CD8-positive, alpha-beta memory T cell (primary cell): Measurements from ENCODE around the gene TRPC6. TPM values are rescaled to one million over a fixed set of nuclear protein-coding genes. Genes with fewer than 3 reads are reported as not detected.
"Not testable (repeated sequence)": the region's sequence is repeated elsewhere in the genome, so short reads cannot be mapped to it uniquely, and the experiment has no call there.

ENCODE experiments used
- CTCF ChIA-PET: fragments of 350-600 bp; sonication (Branson Sonifier 250); formaldehyde crosslinking; loops from one replicate; lab custom pipeline; 2021; ENCODE audit warnings: antibody characterized with exemption; lab: Charles Lee
- POLR2A ChIA-PET: fragments of 350-600 bp; sonication (Branson Sonifier 250); formaldehyde crosslinking; loops from one replicate; lab custom pipeline; 2021; ENCODE audit warnings: antibody characterized with exemption; lab: Charles Lee
- DNase-seq, 5 donors: peaks; one replicate each; pipeline versions ENCODE4 v3.0.0 to v3.0.0-alpha.2; 2020 to 2022; ENCODE audit warnings: mixed read lengths in 1 of 5
- H3K27ac ChIP-seq: one replicate; pipeline ENCODE4 v1.7.0; 2013; ENCODE audit warnings: low read depth, mild to moderate bottlenecking, low read length, moderate library complexity
- H3K27me3 ChIP-seq: 2 replicates; pipeline ENCODE4 v1.7.0; 2013; ENCODE audit warnings: low read length, mild to moderate bottlenecking; ENCODE audit not compliant: insufficient read depth, poor library complexity, severe bottlenecking
- H3K36me3 ChIP-seq: 2 replicates; pipeline ENCODE4 v1.7.0; 2013; ENCODE audit warnings: mild to moderate bottlenecking, low read length, moderate library complexity; ENCODE audit not compliant: insufficient read depth
- H3K4me1 ChIP-seq: 2 replicates; pipeline ENCODE4 v1.7.0; 2013; ENCODE audit warnings: mild to moderate bottlenecking, low read length, moderate library complexity; ENCODE audit not compliant: insufficient read depth
- H3K4me3 ChIP-seq: 2 replicates; pipeline ENCODE4 v1.7.0; 2013; ENCODE audit warnings: mild to moderate bottlenecking, low read length
- H3K9me3 ChIP-seq: 2 replicates; pipeline ENCODE4 v1.7.0; 2013; ENCODE audit warnings: mild to moderate bottlenecking, low read length
- H3K27ac Mint-ChIP-seq, 8 donors: one replicate each; pipeline ENCODE4 v1.8.0; 2020 to 2021; ENCODE audit warnings: mixed read lengths in 8 of 8, mild to moderate bottlenecking in 6 of 8, inconsistent platforms in 3 of 8, moderate library complexity in 3 of 8
- H3K27me3 Mint-ChIP-seq, 2 donors: one replicate each; pipeline ENCODE4 v1.8.0; 2020 to 2021; ENCODE audit warnings: mixed read lengths in 2 of 2, mild to moderate bottlenecking in 1 of 2, moderate library complexity in 1 of 2
- H3K36me3 Mint-ChIP-seq, 3 donors: one replicate each; pipeline ENCODE4 v1.8.0; 2020 to 2021; ENCODE audit warnings: mixed read lengths in 3 of 3, inconsistent platforms in 1 of 3, mild to moderate bottlenecking in 1 of 3
- H3K4me1 Mint-ChIP-seq, 3 donors: one replicate each; pipeline ENCODE4 v1.8.0; 2020 to 2021; ENCODE audit warnings: mixed read lengths in 3 of 3, inconsistent platforms in 1 of 3, mild to moderate bottlenecking in 1 of 3
- H3K4me3 Mint-ChIP-seq, 7 donors: one replicate each; pipeline ENCODE4 v1.8.0; 2020 to 2021; ENCODE audit warnings: mixed read lengths in 7 of 7, mild to moderate bottlenecking in 6 of 7, moderate library complexity in 4 of 7, inconsistent platforms in 2 of 7
- H3K9me3 Mint-ChIP-seq, 5 donors: one replicate each; pipeline ENCODE4 v1.8.0; 2020 to 2022; ENCODE audit warnings: mixed read lengths in 5 of 5, mild to moderate bottlenecking in 3 of 5, moderate library complexity in 2 of 5, inconsistent platforms in 1 of 5
- polyA plus RNA-seq: library from polyadenylated mRNA; unstranded; fragments of 300-500 nt; fragmentation: Illumina TruSeq; gene quantifications from one replicate; pipeline ENCODE4 v1.2.3, GENCODE V29; 2021
- total RNA-seq, 2 experiments: library from RNA; stranded (reverse); gene quantifications; one replicate each; pipeline ENCODE4 v1.2.3, GENCODE V29; 2021

Gene TRPC6
- total and polyA plus RNA-seq, 3 experiments from 2014 or later: not detected

DNA sequence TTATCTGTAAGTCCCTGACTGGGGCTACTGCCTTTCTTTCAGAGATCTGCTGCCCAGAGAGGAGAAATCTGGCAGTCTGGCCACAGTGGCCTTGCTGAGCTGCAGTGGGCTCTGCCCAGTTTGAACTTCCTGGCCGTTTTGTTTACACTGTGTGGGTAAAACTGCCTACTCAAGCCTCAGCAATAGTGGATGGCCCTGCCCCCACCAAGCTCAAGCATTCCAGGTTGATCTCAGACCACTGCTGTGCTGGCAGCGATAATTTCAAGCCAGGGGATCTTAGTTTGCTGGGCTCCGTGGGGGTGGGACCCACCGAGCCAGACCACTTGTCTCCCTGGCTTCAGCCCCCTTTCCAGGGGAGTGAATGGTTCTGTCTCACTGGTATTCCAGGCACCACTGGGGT lies 117.5 kb downstream of the TRPC6 start:
- Histone ChIP-seq H3K36me3 (no peaks in the 10 kb centered on the region), H3K27ac (no peak overlapping the region), H3K4me3 (no peak overlapping the region), H3K9me3 (no peaks in the 10 kb centered on the region), H3K4me1 (no peaks in the 10 kb centered on the region), H3K27me3 (no peaks in the 10 kb centered on the region)
- Mint-ChIP-seq H3K9me3 (peaks cover 4 to 16% (median 6%) of the 10 kb centered on the region in 5 donors), H3K27ac (no peak overlapping the region), H3K4me1 (no peaks in the 10 kb centered on the region), H3K36me3 (no peaks in the 10 kb centered on the region), H3K4me3 (no peak overlapping the region), H3K27me3 (no peaks in the 10 kb centered on the region)
- DNase-seq: no peak
- ChIA-PET POLR2A (no interaction called here), CTCF (no interaction called here)

DNA sequence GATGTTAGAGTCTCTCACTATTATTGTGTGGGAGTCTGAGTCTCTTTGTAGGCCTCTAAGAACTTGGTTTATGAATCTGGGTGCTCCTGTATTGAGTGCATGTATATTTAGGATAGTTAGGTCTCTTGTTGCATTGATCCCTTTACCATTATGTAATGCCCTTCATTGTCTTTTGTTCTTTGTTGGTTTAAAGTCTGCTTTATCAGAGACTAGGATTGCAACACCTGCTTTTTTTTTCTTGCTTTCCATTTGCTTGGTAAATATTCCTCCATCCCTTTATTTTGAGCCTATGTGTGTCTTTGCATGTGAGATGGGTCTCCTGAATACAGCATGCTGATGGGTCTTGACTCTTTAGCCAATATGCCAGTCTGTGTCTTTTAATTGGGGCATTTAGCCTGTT lies 119.4 kb downstream of the TRPC6 start:
- H3K27me3 Mint-ChIP-seq, CTCF ChIA-PET, H3K4me3 Mint-ChIP-seq, POLR2A ChIA-PET, H3K27ac Mint-ChIP-seq, H3K4me3 ChIP-seq, DNase-seq, H3K4me1 ChIP-seq, H3K27me3 ChIP-seq, H3K36me3 ChIP-seq, H3K27ac ChIP-seq, H3K4me1 Mint-ChIP-seq, H3K36me3 Mint-ChIP-seq, H3K9me3 ChIP-seq: not testable (repeated sequence)
- peaks cover 2 to 16% (median 6%) of the 10 kb centered on the region in 5 donors for H3K9me3 Mint-ChIP-seq

DNA sequence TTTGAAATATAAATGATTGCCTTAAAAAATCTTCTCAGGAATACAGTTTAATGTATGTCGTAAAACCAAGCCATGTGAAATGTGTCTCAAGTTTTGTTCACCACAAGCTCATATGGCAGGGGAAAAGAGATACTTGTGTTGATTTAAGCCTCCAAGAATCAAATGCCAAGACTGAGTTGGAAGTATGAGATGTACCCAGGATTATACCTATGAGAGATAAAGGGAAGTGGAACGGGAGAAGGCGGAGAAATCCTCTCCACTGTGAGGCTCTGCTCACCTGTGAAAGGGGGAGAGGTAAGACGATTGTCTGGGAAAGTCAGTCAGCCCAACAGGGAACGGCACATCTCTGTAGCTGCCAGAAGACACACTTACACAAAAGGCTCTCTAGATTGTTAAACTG lies 124.8 kb downstream of the TRPC6 start:
- H3K27me3 Mint-ChIP-seq: no peaks in the 10 kb centered on the region
- H3K4me3 Mint-ChIP-seq: no peak overlapping the region
- H3K4me3 ChIP-seq: no peak overlapping the region
- no peak overlapping the region for H3K27ac Mint-ChIP-seq
- H3K4me1 Mint-ChIP-seq: no peaks in the 10 kb centered on the region
- H3K36me3 ChIP-seq: no peaks in the 10 kb centered on the region
- CTCF ChIA-PET: no interaction called here
- H3K27ac ChIP-seq: no peak overlapping the region
- no peaks in the 10 kb centered on the region for H3K9me3 ChIP-seq
- no peaks in the 10 kb centered on the region for H3K27me3 ChIP-seq
- peaks cover 0 to 8% (median 3%) of the 10 kb centered on the region in 5 donors for H3K9me3 Mint-ChIP-seq
- no peak for DNase-seq
- no peaks in the 10 kb centered on the region for H3K36me3 Mint-ChIP-seq
- H3K4me1 ChIP-seq: no peaks in the 10 kb centered on the region
- POLR2A ChIA-PET: no interaction called here

DNA sequence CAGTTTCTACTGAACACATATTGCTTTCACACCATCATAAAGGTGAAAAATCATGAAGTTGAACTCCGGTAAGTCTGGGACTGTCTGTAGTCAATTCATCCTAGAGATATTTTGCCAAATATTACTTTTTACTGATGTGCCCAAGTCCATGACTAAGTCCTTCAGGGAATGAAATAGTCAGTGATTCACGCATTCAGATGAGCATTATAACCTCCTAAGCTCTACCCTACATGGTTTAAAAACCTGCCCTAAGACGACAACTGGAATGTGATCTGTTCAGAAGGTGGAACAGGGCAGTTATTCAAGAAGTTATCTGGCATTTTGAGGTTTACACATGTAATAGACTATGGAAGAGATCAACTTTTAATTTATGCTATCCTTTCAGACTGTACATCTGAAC lies 125.6 kb downstream of the TRPC6 start:
- Mint-ChIP-seq H3K9me3 (peaks cover 0 to 6% (median 2%) of the 10 kb centered on the region in 5 donors), H3K4me1 (no peaks in the 10 kb centered on the region), H3K27ac (no peak overlapping the region), H3K4me3 (no peak overlapping the region), H3K27me3 (no peaks in the 10 kb centered on the region), H3K36me3 (no peaks in the 10 kb centered on the region)
- H3K4me1 ChIP-seq: no peaks in the 10 kb centered on the region
- H3K36me3 ChIP-seq: no peaks in the 10 kb centered on the region
- no peak overlapping the region for H3K27ac ChIP-seq
- DNase-seq: no peak
- H3K9me3 ChIP-seq: no peaks in the 10 kb centered on the region
- H3K27me3 ChIP-seq: no peaks in the 10 kb centered on the region
- POLR2A ChIA-PET: no interaction called here
- no peak overlapping the region for H3K4me3 ChIP-seq
- CTCF ChIA-PET: no interaction called here

DNA sequence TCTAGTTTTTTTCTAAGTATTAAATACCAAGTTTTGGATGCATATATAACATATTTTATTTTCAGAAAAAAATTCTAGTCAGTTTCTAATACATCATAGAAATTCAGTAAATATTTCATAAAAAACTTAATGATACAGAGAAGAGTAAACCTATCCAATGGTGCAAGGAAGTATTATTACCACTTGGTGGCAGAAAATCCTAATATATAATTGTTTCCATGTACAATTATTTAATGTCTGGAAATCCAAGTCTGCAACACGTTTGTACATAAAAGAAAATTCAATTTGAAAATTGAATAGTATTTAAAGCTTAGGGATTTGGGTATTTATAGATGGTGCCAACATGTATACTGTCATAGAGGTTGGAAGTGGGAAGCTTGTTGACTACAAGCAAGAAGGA lies 127.0 kb downstream of the TRPC6 start:
- no peaks in the 10 kb centered on the region for H3K27me3 Mint-ChIP-seq
- H3K36me3 ChIP-seq: no peaks in the 10 kb centered on the region
- CTCF ChIA-PET: no interaction called here
- H3K9me3 ChIP-seq: no peaks in the 10 kb centered on the region
- DNase-seq: no peak
- H3K36me3 Mint-ChIP-seq: no peaks in the 10 kb centered on the region
- H3K27ac ChIP-seq: no peak overlapping the region
- H3K4me3 Mint-ChIP-seq: no peak overlapping the region
- peaks cover 0 to 4% (median 0%) of the 10 kb centered on the region in 5 donors for H3K9me3 Mint-ChIP-seq
- POLR2A ChIA-PET: no interaction called here
- no peaks in the 10 kb centered on the region for H3K27me3 ChIP-seq
- H3K4me1 ChIP-seq: no peaks in the 10 kb centered on the region
- no peak overlapping the region for H3K4me3 ChIP-seq
- H3K27ac Mint-ChIP-seq: no peak overlapping the region
- no peaks in the 10 kb centered on the region for H3K4me1 Mint-ChIP-seq

DNA sequence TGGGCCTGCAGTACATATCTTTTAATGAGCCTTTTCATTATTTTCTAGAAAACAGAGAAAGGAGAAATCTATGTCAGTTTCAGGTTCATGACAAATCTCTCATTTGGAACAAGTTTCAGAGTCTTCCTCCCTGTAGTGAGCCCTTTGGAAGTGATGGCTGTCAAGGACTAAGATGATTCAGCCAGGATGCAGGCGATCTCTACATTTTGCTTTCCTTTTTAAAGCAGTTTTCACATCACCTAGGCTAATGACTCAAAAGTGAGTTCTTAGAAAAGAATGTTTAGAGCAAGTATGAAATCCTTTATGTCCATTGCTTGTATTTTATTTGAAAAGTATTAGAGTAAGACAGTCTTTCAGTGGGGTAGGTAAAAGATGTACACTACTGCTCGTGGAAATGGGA lies 130.1 kb downstream of the TRPC6 start:
- Histone ChIP-seq H3K27ac (no peak overlapping the region), H3K9me3 (no peaks in the 10 kb centered on the region), H3K36me3 (no peaks in the 10 kb centered on the region), H3K4me1 (no peaks in the 10 kb centered on the region), H3K4me3 (no peak overlapping the region), H3K27me3 (no peaks in the 10 kb centered on the region)
- POLR2A ChIA-PET: no interaction called here
- H3K27ac Mint-ChIP-seq: peak overlapping the region in 1 of 8 donors; percentile 80
- H3K4me1 Mint-ChIP-seq: no peaks in the 10 kb centered on the region
- no peak overlapping the region for H3K4me3 Mint-ChIP-seq
- no peaks in the 10 kb centered on the region for H3K9me3 Mint-ChIP-seq
- no peaks in the 10 kb centered on the region for H3K36me3 Mint-ChIP-seq
- no peak for DNase-seq
- no peaks in the 10 kb centered on the region for H3K27me3 Mint-ChIP-seq
- CTCF ChIA-PET: no interaction called here

DNA sequence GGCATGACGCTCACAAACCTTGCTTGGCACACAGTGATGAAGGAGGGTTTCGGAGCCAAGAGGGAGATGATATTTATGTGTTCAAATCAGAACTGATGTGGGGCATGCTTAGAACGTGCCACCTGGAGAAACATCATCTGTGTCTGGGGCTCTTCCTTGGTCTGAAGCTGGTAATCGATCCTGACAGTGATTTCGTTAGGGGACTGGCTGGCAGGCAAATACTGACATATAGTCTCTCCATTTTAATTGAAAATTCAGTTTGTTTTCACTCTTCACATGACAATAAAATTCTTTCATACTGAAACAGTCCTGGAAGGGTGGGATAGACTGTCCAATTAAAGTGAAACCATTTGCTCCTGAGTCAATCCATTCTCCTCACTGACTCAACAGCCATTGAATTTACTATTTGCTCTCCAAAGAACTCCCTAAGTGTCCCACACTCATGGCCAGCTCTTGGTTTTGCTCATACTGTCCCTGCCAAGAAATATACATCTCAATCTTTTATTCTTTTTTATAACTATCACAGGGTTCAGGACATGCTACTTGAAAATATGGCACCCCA lies 134.8 kb downstream of the TRPC6 start:
- POLR2A ChIA-PET: no interaction called here
- Histone ChIP-seq H3K4me3 (no peak overlapping the region), H3K36me3 (no peaks in the 10 kb centered on the region), H3K4me1 (no peaks in the 10 kb centered on the region), H3K27ac (no peak overlapping the region), H3K27me3 (no peaks in the 10 kb centered on the region), H3K9me3 (no peaks in the 10 kb centered on the region)
- H3K4me3 Mint-ChIP-seq: no peak overlapping the region
- H3K9me3 Mint-ChIP-seq: peaks cover under 1 to 5% (median 3%) of the 10 kb centered on the region in 5 donors
- no peaks in the 10 kb centered on the region for H3K36me3 Mint-ChIP-seq
- no peak overlapping the region for H3K27ac Mint-ChIP-seq
- no peaks in the 10 kb centered on the region for H3K27me3 Mint-ChIP-seq
- no peaks in the 10 kb centered on the region for H3K4me1 Mint-ChIP-seq
- no peak for DNase-seq
- CTCF ChIA-PET: no interaction called here

DNA sequence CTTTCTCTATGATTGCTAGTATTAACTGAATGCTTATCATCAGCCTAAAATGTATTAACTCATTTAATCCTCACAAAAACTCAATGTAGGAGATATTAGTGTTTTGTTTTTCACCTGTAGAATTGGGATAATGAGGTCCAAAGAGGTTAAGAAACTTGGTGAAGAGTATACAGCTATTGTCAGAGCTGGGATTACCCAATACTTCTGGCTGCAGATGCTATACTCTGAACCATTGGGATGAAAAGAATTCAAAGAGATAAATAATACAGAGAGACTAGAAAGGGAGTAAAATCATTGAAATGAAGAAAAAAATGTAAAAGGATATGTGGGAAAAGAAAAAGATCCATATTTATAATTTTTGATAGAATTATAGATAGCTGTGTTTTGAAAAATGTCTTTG lies 137.1 kb downstream of the TRPC6 start:
- no peak for DNase-seq
- Histone ChIP-seq H3K9me3 (no peaks in the 10 kb centered on the region), H3K27me3 (no peaks in the 10 kb centered on the region), H3K4me3 (no peak overlapping the region), H3K36me3 (no peaks in the 10 kb centered on the region), H3K27ac (no peak overlapping the region), H3K4me1 (no peaks in the 10 kb centered on the region)
- POLR2A ChIA-PET: no interaction called here
- no peaks in the 10 kb centered on the region for H3K36me3 Mint-ChIP-seq
- H3K4me1 Mint-ChIP-seq: no peaks in the 10 kb centered on the region
- CTCF ChIA-PET: no interaction called here
- no peak overlapping the region for H3K27ac Mint-ChIP-seq
- H3K9me3 Mint-ChIP-seq: peaks cover 2 to 7% (median 5%) of the 10 kb centered on the region in 5 donors
- no peak overlapping the region for H3K4me3 Mint-ChIP-seq
- H3K27me3 Mint-ChIP-seq: no peaks in the 10 kb centered on the region

DNA sequence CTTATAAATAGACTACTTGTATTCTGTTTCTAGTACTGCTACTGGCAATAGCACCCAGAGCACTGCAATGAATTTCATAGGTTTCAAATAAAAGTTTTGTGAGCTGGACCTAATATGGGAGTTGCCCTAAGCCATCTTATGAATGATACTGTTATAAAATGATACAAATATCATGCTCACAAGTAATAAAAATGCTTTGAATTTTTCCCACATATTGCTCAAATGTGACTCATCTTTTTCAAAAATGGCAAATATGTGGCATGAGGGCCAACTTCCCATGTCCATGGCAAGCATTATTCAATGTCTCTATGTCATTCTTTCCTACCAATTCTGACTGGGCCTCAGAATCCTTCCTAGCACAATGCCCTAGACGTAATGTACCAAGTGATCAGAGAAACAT lies 137.6 kb downstream of the TRPC6 start:
- H3K4me3 ChIP-seq: no peak overlapping the region
- H3K27ac ChIP-seq: no peak overlapping the region
- ChIA-PET POLR2A (no interaction called here), CTCF (no interaction called here)
- no peaks in the 10 kb centered on the region for H3K4me1 ChIP-seq
- Mint-ChIP-seq H3K4me1 (no peaks in the 10 kb centered on the region), H3K27ac (no peak overlapping the region), H3K9me3 (peaks cover 2 to 7% (median 5%) of the 10 kb centered on the region in 5 donors), H3K27me3 (no peaks in the 10 kb centered on the region), H3K4me3 (no peak overlapping the region), H3K36me3 (no peaks in the 10 kb centered on the region)
- H3K36me3 ChIP-seq: no peaks in the 10 kb centered on the region
- no peaks in the 10 kb centered on the region for H3K9me3 ChIP-seq
- no peak for DNase-seq
- no peaks in the 10 kb centered on the region for H3K27me3 ChIP-seq
